ENCODE measurements around the gene UBAP1. TPM values are rescaled to one million over a fixed set of nuclear protein-coding genes. Genes with fewer than 3 reads are reported as not detected.

Gene UBAP1
- polyA plus RNA-seq, 1 experiment = 56.7 TPM

DNA sequence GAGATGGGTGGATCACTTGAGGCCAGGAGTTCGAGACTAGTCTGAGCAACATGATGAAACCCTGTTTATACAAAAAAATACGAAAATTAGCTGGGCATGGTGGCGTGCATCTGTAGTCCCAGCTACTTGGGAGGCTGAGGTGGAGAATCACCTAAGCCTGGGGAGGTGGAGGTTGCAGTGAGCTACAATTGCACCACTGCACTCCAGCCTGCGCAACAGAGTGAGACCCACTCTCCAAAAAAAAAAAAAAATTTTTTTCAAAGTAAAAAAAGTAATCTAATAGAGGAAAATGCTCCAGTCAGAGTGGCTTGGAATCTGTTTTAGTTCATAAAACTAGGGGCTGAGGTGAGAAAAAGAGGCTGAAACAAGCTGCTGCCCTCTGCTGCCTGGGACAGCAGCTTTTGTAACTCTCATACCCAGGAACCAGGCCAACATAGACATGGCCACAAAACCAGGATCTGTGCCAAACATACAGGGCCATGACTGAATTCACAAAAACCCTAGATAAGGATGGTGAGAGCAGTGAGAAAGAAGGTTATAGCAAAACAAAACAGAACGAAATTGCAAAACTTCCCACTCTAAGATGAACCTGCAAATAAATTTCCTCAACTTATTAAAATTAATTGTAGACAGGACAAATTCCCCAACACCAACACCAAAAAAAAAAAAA is 39.2 kb upstream of the UBAP1 start:
- H3K9me3 ChIP-seq (ENCODE audit: control insufficient read depth, insufficient read depth, low read length) = peaks cover 4% of the 10 kb centered on the region; the same call in 1 of the 2 replicates
- no peak overlapping the region for H3K4me3 ChIP-seq (ENCODE audit: low read depth, low read length)
- ChIA-PET POLR2A (interaction anchor here (0.6 kb wide), 1 partner anchor 118 kb away, joined by 6 read pairs; no protein-coding TSS in a partner anchor), CTCF (interaction anchor here (0.6 to 1.7 kb wide), 3 partner anchors 13 to 113 kb away, joined by 3 to 5 read pairs (median 5); no protein-coding TSS in a partner anchor)
- DNase-seq (ENCODE audit: low read depth, low spot score) = peak; percentile 60
- H3K27ac ChIP-seq (ENCODE audit: low read depth, low read length) = no peak overlapping the region
- H3K27me3 ChIP-seq (ENCODE audit: control insufficient read depth, insufficient read depth, low read length) = no peaks in the 10 kb centered on the region
- TF ChIP-seq, protein P1, sequence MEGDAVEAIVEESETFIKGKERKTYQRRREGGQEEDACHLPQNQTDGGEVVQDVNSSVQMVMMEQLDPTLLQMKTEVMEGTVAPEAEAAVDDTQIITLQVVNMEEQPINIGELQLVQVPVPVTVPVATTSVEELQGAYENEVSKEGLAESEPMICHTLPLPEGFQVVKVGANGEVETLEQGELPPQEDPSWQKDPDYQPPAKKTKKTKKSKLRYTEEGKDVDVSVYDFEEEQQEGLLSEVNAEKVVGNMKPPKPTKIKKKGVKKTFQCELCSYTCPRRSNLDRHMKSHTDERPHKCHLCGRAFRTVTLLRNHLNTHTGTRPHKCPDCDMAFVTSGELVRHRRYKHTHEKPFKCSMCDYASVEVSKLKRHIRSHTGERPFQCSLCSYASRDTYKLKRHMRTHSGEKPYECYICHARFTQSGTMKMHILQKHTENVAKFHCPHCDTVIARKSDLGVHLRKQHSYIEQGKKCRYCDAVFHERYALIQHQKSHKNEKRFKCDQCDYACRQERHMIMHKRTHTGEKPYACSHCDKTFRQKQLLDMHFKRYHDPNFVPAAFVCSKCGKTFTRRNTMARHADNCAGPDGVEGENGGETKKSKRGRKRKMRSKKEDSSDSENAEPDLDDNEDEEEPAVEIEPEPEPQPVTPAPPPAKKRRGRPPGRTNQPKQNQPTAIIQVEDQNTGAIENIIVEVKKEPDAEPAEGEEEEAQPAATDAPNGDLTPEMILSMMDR (IDR thresholded peaks at IDR 0.05; ENCODE audit: low read depth, low read length) = peak; percentile 40

DNA sequence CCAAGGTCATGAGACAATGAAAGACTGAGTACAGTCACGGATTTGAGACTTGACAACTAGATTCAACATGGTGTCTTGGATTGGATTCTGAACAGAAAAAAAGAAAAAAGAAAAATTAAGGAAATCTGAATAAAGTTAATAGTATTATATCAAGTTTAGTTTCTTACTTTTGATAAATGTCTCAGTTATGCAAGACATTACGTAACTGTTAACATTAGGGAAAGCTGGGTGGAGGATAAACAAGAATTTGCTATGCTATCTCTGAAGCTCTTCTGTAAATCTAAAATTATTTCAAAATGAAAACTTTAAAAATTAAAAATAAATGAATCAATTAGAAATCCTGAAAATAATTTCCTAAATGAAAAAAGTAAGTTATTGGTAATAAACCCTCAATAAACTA is 38.0 kb upstream of the UBAP1 start:
- Histone ChIP-seq H3K27ac (ENCODE audit: low read depth, low read length) (no peak overlapping the region), H3K27me3 (ENCODE audit: control insufficient read depth, insufficient read depth, low read length) (no peaks in the 10 kb centered on the region), H3K4me3 (ENCODE audit: low read depth, low read length) (no peak overlapping the region), H3K9me3 (ENCODE audit: control insufficient read depth, insufficient read depth, low read length) (peaks cover 4% of the 10 kb centered on the region; the same call in 1 of the 2 replicates)
- ChIA-PET CTCF (interaction anchor here (1.7 kb wide), 1 partner anchor 112 kb away, joined by 5 read pairs; no protein-coding TSS in a partner anchor), POLR2A (no interaction called here)
- TF ChIP-seq, protein P1 (IDR thresholded peaks at IDR 0.05; ENCODE audit: low read depth, low read length) = no peak
- DNase-seq (ENCODE audit: low read depth, low spot score) = no peak

DNA sequence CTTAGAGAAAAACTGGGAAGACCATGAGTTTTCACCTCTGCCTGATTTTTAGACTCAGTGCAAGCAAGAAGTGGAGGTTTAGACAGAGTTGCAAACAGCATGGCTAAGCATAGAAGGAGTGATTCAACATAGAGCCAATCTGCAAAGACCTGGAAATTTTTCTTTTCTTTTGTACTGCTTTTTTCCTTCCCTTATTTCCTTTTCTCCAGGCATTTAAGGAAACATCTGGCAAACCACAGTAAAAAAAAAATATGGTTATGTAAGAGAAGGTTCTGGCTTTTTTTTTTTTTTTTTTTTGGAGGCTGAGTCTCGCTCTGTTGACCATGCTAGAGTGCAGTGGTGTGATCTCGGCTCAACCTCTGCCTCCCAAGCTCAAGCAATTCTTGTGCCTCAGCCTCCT is 35.7 kb upstream of the UBAP1 start:
- DNase-seq (ENCODE audit: low read depth, low spot score) = no peak
- POLR2A ChIA-PET = no interaction called here
- H3K4me3 ChIP-seq (ENCODE audit: low read depth, low read length) = no peak overlapping the region
- no peaks in the 10 kb centered on the region for H3K27me3 ChIP-seq (ENCODE audit: control insufficient read depth, insufficient read depth, low read length)
- CTCF ChIA-PET = interaction anchor here (0.7 kb wide), 1 partner anchor 238 kb away, joined by 4 read pairs; no protein-coding TSS in a partner anchor
- H3K27ac ChIP-seq (ENCODE audit: low read depth, low read length) = no peak overlapping the region
- no peaks in the 10 kb centered on the region for H3K9me3 ChIP-seq (ENCODE audit: control insufficient read depth, insufficient read depth, low read length)
- TF ChIP-seq, protein P1 (IDR thresholded peaks at IDR 0.05; ENCODE audit: low read depth, low read length) = no peak

DNA sequence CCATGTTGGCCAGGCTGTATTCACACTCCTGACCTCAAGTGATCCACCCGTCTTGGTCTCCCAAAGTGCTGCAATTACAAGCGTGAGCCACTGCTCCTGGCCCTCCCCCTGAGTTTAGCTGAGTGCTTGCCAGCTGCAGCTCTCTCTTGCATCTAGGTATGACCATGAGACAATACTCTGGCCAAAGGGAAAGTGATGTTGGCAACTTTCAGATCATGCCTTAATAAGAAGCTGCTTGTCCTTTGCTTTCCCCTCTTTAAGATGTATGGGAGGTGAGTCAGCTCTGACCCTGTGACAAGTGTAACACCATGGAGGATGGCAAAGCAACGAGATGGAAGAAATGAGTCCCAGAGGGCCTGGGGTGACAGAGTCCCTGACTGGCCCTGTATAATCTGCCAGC is 33.7 kb upstream of the UBAP1 start:
- Histone ChIP-seq H3K9me3 (ENCODE audit: control insufficient read depth, insufficient read depth, low read length) (no peaks in the 10 kb centered on the region), H3K27ac (ENCODE audit: low read depth, low read length) (no peak overlapping the region), H3K27me3 (ENCODE audit: control insufficient read depth, insufficient read depth, low read length) (no peaks in the 10 kb centered on the region), H3K4me3 (ENCODE audit: low read depth, low read length) (no peak overlapping the region)
- CTCF ChIA-PET = interaction anchor here (0.6 kb wide), 1 partner anchor 109 kb away, joined by 3 read pairs; no protein-coding TSS in a partner anchor
- TF ChIP-seq, protein P1 (IDR thresholded peaks at IDR 0.05; ENCODE audit: low read depth, low read length) = no peak
- POLR2A ChIA-PET = interaction anchor here (0.7 to 1.5 kb wide), 3 partner anchors 9 to 34 kb away, joined by 3 to 5 read pairs (median 3); partner anchors contain the start of gene UBAP1
- no peak for DNase-seq (ENCODE audit: low read depth, low spot score)

DNA sequence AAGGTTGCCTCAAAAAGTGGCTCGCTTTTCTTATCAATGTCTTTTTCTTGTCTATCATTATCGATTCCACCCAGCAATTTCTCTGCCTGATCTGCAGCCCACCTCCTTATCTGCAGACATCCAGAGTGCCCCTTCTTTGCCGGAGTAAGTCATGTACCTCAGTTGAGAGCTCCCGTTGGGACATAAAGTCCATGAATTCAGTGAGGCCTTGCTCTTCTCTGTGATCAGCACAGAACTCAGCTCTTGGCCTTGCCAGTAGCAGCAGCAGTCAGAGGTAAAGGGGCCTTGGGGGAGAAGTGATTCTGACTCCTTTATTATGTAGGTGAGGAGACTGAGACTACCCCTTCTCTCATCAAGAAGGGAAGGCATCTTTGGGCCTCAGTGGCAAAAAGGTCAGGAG is 27.4 kb upstream of the UBAP1 start:
- Histone ChIP-seq H3K27ac (ENCODE audit: low read depth, low read length) (no peak overlapping the region), H3K9me3 (ENCODE audit: control insufficient read depth, insufficient read depth, low read length) (no peaks in the 10 kb centered on the region), H3K27me3 (ENCODE audit: control insufficient read depth, insufficient read depth, low read length) (no peaks in the 10 kb centered on the region), H3K4me3 (ENCODE audit: low read depth, low read length) (no peak overlapping the region)
- POLR2A ChIA-PET = no interaction called here
- CTCF ChIA-PET = no interaction called here
- TF ChIP-seq, protein P1 (IDR thresholded peaks at IDR 0.05; ENCODE audit: low read depth, low read length) = no peak
- DNase-seq (ENCODE audit: low read depth, low spot score) = no peak
